ENCODE data around the gene SLC7A9. TPM values are rescaled to one million over a fixed set of nuclear protein-coding genes. Genes with fewer than 3 reads are reported as not detected.

SLC7A9 gene
- total RNA-seq, 4 donors from 2014 or later: 0.33 to 0.78 (median 0.52) TPM; not detected in 1

GRCh38 chr19:32914879-32915660 is 45.5 kb upstream of the SLC7A9 start:
- H3K36me3 ChIP-seq: peaks cover 14 to 80% (median 52%) of the 10 kb centered on the region in 4 donors
- no peak overlapping the region for H3K4me3 ChIP-seq
- H3K4me1 ChIP-seq: no peaks in the 10 kb centered on the region
- H3K9me3 ChIP-seq: no peaks in the 10 kb centered on the region
- no peak for TF ChIP-seq POLR2A (IDR thresholded peaks at IDR 0.05; ENCODE audit: low read depth)
- no peak for TF ChIP-seq POLR2AphosphoS5 (IDR thresholded peaks at IDR 0.05)
- TF ChIP-seq CTCF (IDR thresholded peaks at IDR 0.05): no peak
- TF ChIP-seq EP300 (IDR thresholded peaks at IDR 0.05): no peak
- no peak overlapping the region for H3K27ac ChIP-seq (replicated peaks in 1 of 4)
- 90% methylated on average over 12 of the region's 12 CpGs for WGBS
- intact Hi-C loops (cut with DNase I): no loop called here
- H3K27me3 ChIP-seq: no peaks in the 10 kb centered on the region
- no peak for DNase-seq (ENCODE audit: extremely low spot score)

GRCh38 chr19:32911467-32911866 is 41.9 kb upstream of the SLC7A9 start:
- Histone ChIP-seq H3K4me3 (no peak overlapping the region), H3K36me3 (peaks cover 27 to 81% (median 56%) of the 10 kb centered on the region in 4 donors), H3K9me3 (no peaks in the 10 kb centered on the region), H3K27me3 (no peaks in the 10 kb centered on the region), H3K4me1 (no peaks in the 10 kb centered on the region), H3K27ac (replicated peaks in 1 of 4) (no peak overlapping the region)
- intact Hi-C loops (cut with DNase I): no loop called here
- no peak for TF ChIP-seq CTCF (IDR thresholded peaks at IDR 0.05)
- TF ChIP-seq EP300 (IDR thresholded peaks at IDR 0.05): no peak
- no peak for TF ChIP-seq POLR2AphosphoS5 (IDR thresholded peaks at IDR 0.05)
- no peak for TF ChIP-seq POLR2A (IDR thresholded peaks at IDR 0.05; ENCODE audit: low read depth)
- DNase-seq (ENCODE audit: extremely low spot score): no peak
- 92% methylated on average over 4 of the region's 4 CpGs for WGBS

GRCh38 chr19:32910874-32911273 is 41.3 kb upstream of the SLC7A9 start:
- Histone ChIP-seq H3K9me3 (peaks cover 0 to 3% (median 1%) of the 10 kb centered on the region in 4 donors), H3K27ac (replicated peaks in 1 of 4) (no peak overlapping the region), H3K36me3 (peaks cover 30 to 77% (median 51%) of the 10 kb centered on the region in 4 donors), H3K4me3 (no peak overlapping the region), H3K27me3 (no peaks in the 10 kb centered on the region), H3K4me1 (no peaks in the 10 kb centered on the region)
- DNase-seq (ENCODE audit: extremely low spot score): no peak
- TF ChIP-seq CTCF (IDR thresholded peaks at IDR 0.05): no peak
- TF ChIP-seq EP300 (IDR thresholded peaks at IDR 0.05): no peak
- TF ChIP-seq POLR2A (IDR thresholded peaks at IDR 0.05; ENCODE audit: low read depth): no peak
- TF ChIP-seq POLR2AphosphoS5 (IDR thresholded peaks at IDR 0.05): no peak
- 81% methylated on average over 5 of the region's 5 CpGs for WGBS
- intact Hi-C loops (cut with DNase I): no loop called here

GRCh38 chr19:32910094-32910493 is 40.5 kb upstream of the SLC7A9 start:
- H3K27me3 ChIP-seq: no peaks in the 10 kb centered on the region
- WGBS: 92% methylated on average over 5 of the region's 5 CpGs
- no peak for DNase-seq (ENCODE audit: extremely low spot score)
- H3K36me3 ChIP-seq: peaks cover 38 to 76% (median 50%) of the 10 kb centered on the region in 4 donors
- peaks cover 0 to 9% (median 8%) of the 10 kb centered on the region in 4 donors for H3K9me3 ChIP-seq
- TF ChIP-seq CTCF (IDR thresholded peaks at IDR 0.05): no peak
- TF ChIP-seq EP300 (IDR thresholded peaks at IDR 0.05): no peak
- TF ChIP-seq POLR2A (IDR thresholded peaks at IDR 0.05; ENCODE audit: low read depth): no peak
- no peak overlapping the region for H3K27ac ChIP-seq (replicated peaks in 1 of 4)
- intact Hi-C loops (cut with DNase I): no loop called here
- no peaks in the 10 kb centered on the region for H3K4me1 ChIP-seq
- no peak overlapping the region for H3K4me3 ChIP-seq

Measured in esophagus muscularis mucosa (tissue), 4 donors.